K562 (cell line): ENCODE data around the gene TRIM27. TPM values are rescaled to one million over a fixed set of nuclear protein-coding genes. Genes with fewer than 3 reads are reported as not detected.

ENCODE experiments used
- ADNP ChIP-seq: fragments of 200-800 bp; sonication (Bioruptor generic); IDR thresholded peaks from 2 replicates; pipeline ENCODE4 v1.6.1; 2016; ENCODE audit warnings: missing genetic modification characterization, missing compliant biosample characterization
- ARNT ChIP-seq, 2 experiments: fragments of 450-650 bp; IDR thresholded peaks; 2 replicates each; pipeline ENCODE4 v1.6.1; 2016; ENCODE audit warnings: mild to moderate bottlenecking in 1 of 2
- ATF1 ChIP-seq, 2 experiments: fragments of 450-650 bp in 1 of 2; IDR thresholded peaks; 2 replicates each; pipeline ENCODE4 v1.6.1; 2016; ENCODE audit warnings: missing compliant biosample characterization in 1 of 2, missing genetic modification characterization in 1 of 2
- BACH1 ChIP-seq: fragments of 200-800 bp; sonication (Bioruptor generic); IDR thresholded peaks from 2 replicates; pipeline ENCODE4 v1.6.1; 2016; ENCODE audit warnings: missing genetic modification characterization, missing compliant biosample characterization
- CSDE1 ChIP-seq, 2 experiments: fragments of 450-650 bp; IDR thresholded peaks; 2 replicates each; pipeline ENCODE4 v1.6.1; 2016; ENCODE audit warnings: mild to moderate bottlenecking in 1 of 2
- ESRRB ChIP-seq: fragments of 250-450 bp; sonication (Bioruptor Pico); IDR thresholded peaks from 2 replicates; pipeline ENCODE4 v1.5.0; 2020; ENCODE audit warnings: mild to moderate bottlenecking, moderate library complexity, borderline replicate concordance
- MAFG ChIP-seq: fragments of 450-650 bp; conservative IDR thresholded peaks from 2 replicates; pipeline ENCODE4 v1.6.1; 2016; ENCODE audit warnings: missing genetic modification characterization, missing compliant biosample characterization
- POLR3A ChIP-seq: IDR thresholded peaks from 2 replicates; pipeline ENCODE4 v1.6.1; 2011; ENCODE audit warnings: borderline replicate concordance, mild to moderate bottlenecking, moderate library complexity; ENCODE audit not compliant: insufficient read length, insufficient read depth; ENCODE audit errors: extremely low read depth
- RBM25 ChIP-seq: fragments of 200-400 bp; formaldehyde crosslinking; IDR thresholded peaks from 2 replicates; pipeline ENCODE4 v1.6.1; 2018; ENCODE audit warnings: low read length, low read depth, moderate library complexity; ENCODE audit not compliant: severe bottlenecking
- XRCC3 ChIP-seq: fragments of 450-650 bp; IDR thresholded peaks from 2 replicates; pipeline ENCODE4 v1.6.1; 2017; ENCODE audit warnings: mild to moderate bottlenecking, moderate library complexity
- ZHX1 ChIP-seq: fragments of 150-350 bp; conservative IDR thresholded peaks from 2 replicates; pipeline ENCODE4 v1.6.1; 2014; ENCODE audit warnings: low read length
- ZNF12 ChIP-seq: sonication (generic); formaldehyde crosslinking; IDR thresholded peaks from 2 replicates; pipeline ENCODE4 v1.4.0; 2020; ENCODE audit warnings: mild to moderate bottlenecking, missing genetic modification reagents
- ZNF76 ChIP-seq: fragments of 250-450 bp; sonication (Bioruptor Pico); IDR thresholded peaks from 2 replicates; pipeline ENCODE4 v1.4.0; 2020; ENCODE audit warnings: mild to moderate bottlenecking, moderate library complexity, borderline replicate concordance
- polyA plus RNA-seq, 8 experiments: library from polyadenylated mRNA; depleted of rRNA in 4 of 8; stranded (reverse) in 5 of 8; unstranded in 3 of 8; fragments of >200 nt; fragmentation: Nextera tagmentation in 2 of 8; fragmentation: Illumina TruSeq in 1 of 8; extraction: Ambion mirVana in 2 of 8; extraction: Trizol in 1 of 8; gene quantifications; 2 replicates each; pipeline versions ENCODE4 v1.2.1 to v1.2.3, GENCODE V29; 2011 to 2014; ENCODE audit warnings: inconsistent platforms in 1 of 8, missing spikeins in 1 of 8
- total RNA-seq, 7 experiments: library from RNA; depleted of rRNA in 6 of 7; stranded (reverse); fragments of >200 nt in 6 of 7; fragmentation: Illumina TruSeq in 2 of 7; extraction: Trizol in 2 of 7; gene quantifications; 2 replicates each; pipeline versions ENCODE4 v1.2.1 to v1.2.3, GENCODE V29; 2011 to 2021; ENCODE audit warnings: low replicate concordance in 1 of 7
- TF ChIP-seq, protein P1 (sequence below), 2 experiments: fragments of 450-650 bp; IDR thresholded peaks; 2 replicates each; pipeline ENCODE4 v1.6.1; 2016
- TF ChIP-seq, protein P2 (sequence below), 2 experiments: fragments of 450-650 bp in 1 of 2; sonication (generic) in 1 of 2; formaldehyde crosslinking in 1 of 2; IDR thresholded peaks; 2 replicates each; pipeline versions ENCODE4 v1.7.1 to v1.9.0; 2016 to 2022; ENCODE audit warnings: inconsistent platforms in 1 of 2, mild to moderate bottlenecking in 1 of 2, missing genetic modification reagents in 1 of 2

TRIM27 gene
- total and polyA plus RNA-seq, 9 of the 15 experiments (the other 6 are each of a cell fraction or from before 2014, with no cell fraction given), result 37.7 to 235 (median 122) TPM

GRCh38 chr6:28953039-28953584, 29.3 kb upstream of the TRIM27 start (continued):
- TF ChIP-seq, protein P1, sequence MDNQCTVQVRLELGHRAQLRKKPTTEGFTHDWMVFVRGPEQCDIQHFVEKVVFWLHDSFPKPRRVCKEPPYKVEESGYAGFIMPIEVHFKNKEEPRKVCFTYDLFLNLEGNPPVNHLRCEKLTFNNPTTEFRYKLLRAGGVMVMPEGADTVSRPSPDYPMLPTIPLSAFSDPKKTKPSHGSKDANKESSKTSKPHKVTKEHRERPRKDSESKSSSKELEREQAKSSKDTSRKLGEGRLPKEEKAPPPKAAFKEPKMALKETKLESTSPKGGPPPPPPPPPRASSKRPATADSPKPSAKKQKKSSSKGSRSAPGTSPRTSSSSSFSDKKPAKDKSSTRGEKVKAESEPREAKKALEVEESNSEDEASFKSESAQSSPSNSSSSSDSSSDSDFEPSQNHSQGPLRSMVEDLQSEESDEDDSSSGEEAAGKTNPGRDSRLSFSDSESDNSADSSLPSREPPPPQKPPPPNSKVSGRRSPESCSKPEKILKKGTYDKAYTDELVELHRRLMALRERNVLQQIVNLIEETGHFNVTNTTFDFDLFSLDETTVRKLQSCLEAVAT (IDR thresholded peaks at IDR 0.05), result no peak
- TF ChIP-seq XRCC3 (no peak), ZNF12 (CRISPR knock-in tag) (no peak), ZHX1 (0 out of 2 replicates have a peak, but pooled peaks have one; percentile 59), ARNT (IDR thresholded peaks at IDR 0.05) (peak in 1 of 2 experiments; percentile 82; a peak in 2 of 4 replicates), ATF1 (CRISPR knock-in tag; IDR thresholded peaks at IDR 0.05) (no peak), ATF1 (tag; IDR thresholded peaks at IDR 0.05) (peak; percentile 71), ZNF76 (no peak), MAFG (tag) (no peak), RBM25 (no peak), POLR3A (peak; percentile 98), BACH1 (tag) (no peak), ADNP (tag) (peak; percentile 98), ESRRB (CRISPR knock-in tag) (no peak), CSDE1 (IDR thresholded peaks at IDR 0.05) (peak in 1 of 2 experiments; percentile 88; a peak in 2 of 4 replicates)
- TF ChIP-seq, protein P2, sequence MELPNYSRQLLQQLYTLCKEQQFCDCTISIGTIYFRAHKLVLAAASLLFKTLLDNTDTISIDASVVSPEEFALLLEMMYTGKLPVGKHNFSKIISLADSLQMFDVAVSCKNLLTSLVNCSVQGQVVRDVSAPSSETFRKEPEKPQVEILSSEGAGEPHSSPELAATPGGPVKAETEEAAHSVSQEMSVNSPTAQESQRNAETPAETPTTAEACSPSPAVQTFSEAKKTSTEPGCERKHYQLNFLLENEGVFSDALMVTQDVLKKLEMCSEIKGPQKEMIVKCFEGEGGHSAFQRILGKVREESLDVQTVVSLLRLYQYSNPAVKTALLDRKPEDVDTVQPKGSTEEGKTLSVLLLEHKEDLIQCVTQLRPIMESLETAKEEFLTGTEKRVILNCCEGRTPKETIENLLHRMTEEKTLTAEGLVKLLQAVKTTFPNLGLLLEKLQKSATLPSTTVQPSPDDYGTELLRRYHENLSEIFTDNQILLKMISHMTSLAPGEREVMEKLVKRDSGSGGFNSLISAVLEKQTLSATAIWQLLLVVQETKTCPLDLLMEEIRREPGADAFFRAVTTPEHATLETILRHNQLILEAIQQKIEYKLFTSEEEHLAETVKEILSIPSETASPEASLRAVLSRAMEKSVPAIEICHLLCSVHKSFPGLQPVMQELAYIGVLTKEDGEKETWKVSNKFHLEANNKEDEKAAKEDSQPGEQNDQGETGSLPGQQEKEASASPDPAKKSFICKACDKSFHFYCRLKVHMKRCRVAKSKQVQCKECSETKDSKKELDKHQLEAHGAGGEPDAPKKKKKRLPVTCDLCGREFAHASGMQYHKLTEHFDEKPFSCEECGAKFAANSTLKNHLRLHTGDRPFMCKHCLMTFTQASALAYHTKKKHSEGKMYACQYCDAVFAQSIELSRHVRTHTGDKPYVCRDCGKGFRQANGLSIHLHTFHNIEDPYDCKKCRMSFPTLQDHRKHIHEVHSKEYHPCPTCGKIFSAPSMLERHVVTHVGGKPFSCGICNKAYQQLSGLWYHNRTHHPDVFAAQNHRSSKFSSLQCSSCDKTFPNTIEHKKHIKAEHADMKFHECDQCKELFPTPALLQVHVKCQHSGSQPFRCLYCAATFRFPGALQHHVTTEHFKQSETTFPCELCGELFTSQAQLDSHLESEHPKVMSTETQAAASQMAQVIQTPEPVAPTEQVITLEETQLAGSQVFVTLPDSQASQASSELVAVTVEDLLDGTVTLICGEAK (IDR thresholded peaks at IDR 0.05), result peak; percentile 82
- TF ChIP-seq, protein P2 (CRISPR knock-in tag; IDR thresholded peaks at IDR 0.05), result no peak
